H1 (cell line): ENCODE measurements around the gene CHMP4B. TPM values are rescaled to one million over a fixed set of nuclear protein-coding genes. Genes with fewer than 3 reads are reported as not detected.

Source experiments
- CTCF ChIA-PET: fragments of 300-600 bp; sonication (Branson Sonifier 250); formaldehyde crosslinking; loops from one replicate; lab custom pipeline; 2021; ENCODE audit not compliant: partially characterized antibody; lab: Charles Lee
- POLR2A ChIA-PET: fragments of 300-600 bp; sonication (Branson Sonifier 250); formaldehyde crosslinking; loops from one replicate; lab custom pipeline; 2021; ENCODE audit warnings: inconsistent platforms; ENCODE audit not compliant: partially characterized antibody; lab: Charles Lee
- DNase-seq, 2 experiments: peaks; one replicate each; pipeline versions ENCODE4 v3.0.0 to v3.0.0-alpha.2; 2010 to 2022; ENCODE audit warnings: low spot score in 2 of 2, low read depth in 1 of 2, mixed read lengths in 1 of 2
- FAIRE-seq: peaks from 2 replicates; lab custom pipeline; 2011; peaks lifted over from hg19 to GRCh38; lab: Jason Lieb, UNC
- H2AFZ ChIP-seq: 2 replicates; pipeline ENCODE4 v1.8.1; 2012; ENCODE audit warnings: low read length, inconsistent platforms
- H2AK5ac ChIP-seq: 2 replicates; pipeline ENCODE4 v1.6.1; 2013; ENCODE audit warnings: low read depth, low read length
- H2BK120ac ChIP-seq: replicated peaks from 2 replicates; pipeline ENCODE3; 2013; ENCODE audit warnings: low read depth, low read length, inconsistent platforms
- H2BK12ac ChIP-seq: 2 replicates; pipeline ENCODE4 v1.6.1; 2013; ENCODE audit warnings: low read depth, low read length
- H2BK15ac ChIP-seq: 2 replicates; pipeline ENCODE4 v1.6.1; 2013; ENCODE audit warnings: low read length
- H2BK20ac ChIP-seq: 2 replicates; pipeline ENCODE4 v1.6.1; 2013; ENCODE audit warnings: low read length
- H2BK5ac ChIP-seq: 2 replicates; pipeline ENCODE4 v1.6.1; 2013; ENCODE audit warnings: low read depth, low read length
- H3K14ac ChIP-seq: 2 replicates; pipeline ENCODE4 v1.6.1; 2013; ENCODE audit warnings: inconsistent platforms; ENCODE audit not compliant: insufficient read length
- H3K18ac ChIP-seq: 2 replicates; pipeline ENCODE4 v1.6.1; 2013; ENCODE audit warnings: low read length; ENCODE audit errors: extremely low read depth
- H3K23ac ChIP-seq: 2 replicates; pipeline ENCODE4 v1.6.1; 2013; ENCODE audit warnings: inconsistent platforms; ENCODE audit not compliant: insufficient read length
- H3K23me2 ChIP-seq: 2 replicates; pipeline ENCODE4 v1.6.1; 2013; ENCODE audit warnings: low read depth, low read length
- H3K27ac ChIP-seq: 2 replicates; pipeline ENCODE4 v1.6.1; 2011; ENCODE audit warnings: low read depth, low read length, inconsistent platforms
- H3K27me3 ChIP-seq, 4 experiments: replicated peaks in 1 of 4; 1 replicate in 1 of 4; 2 replicates in 3 of 4; pipeline versions ENCODE4 v1.6.1 to v1.8.1; 2011 to 2013; ENCODE audit warnings: low read length in 3 of 4, mild to moderate bottlenecking in 3 of 4, inconsistent platforms in 2 of 4, mixed read lengths in 2 of 4, moderate library complexity in 1 of 4; ENCODE audit not compliant: control insufficient read depth in 3 of 4, insufficient read depth in 3 of 4; ENCODE audit errors: extremely low read depth in 1 of 4
- H3K36me3 ChIP-seq, 4 experiments: 2 replicates each; pipeline versions ENCODE4 v1.6.1 to v1.8.1; 2011 to 2013; ENCODE audit warnings: mild to moderate bottlenecking in 4 of 4, low read length in 3 of 4, moderate library complexity in 2 of 4, control low read depth in 1 of 4, inconsistent platforms in 1 of 4; ENCODE audit not compliant: insufficient read depth in 4 of 4, control insufficient read depth in 2 of 4
- H3K4ac ChIP-seq: replicated peaks from 2 replicates; pipeline ENCODE3; 2013; ENCODE audit warnings: low read length, low read depth, mixed read lengths, inconsistent platforms; ENCODE audit not compliant: insufficient read length
- H3K4me1 ChIP-seq, 4 experiments: replicated peaks in 1 of 4; 1 replicate in 1 of 4; 2 replicates in 3 of 4; pipeline versions ENCODE4 v1.6.1 to v1.8.1; 2011 to 2013; ENCODE audit warnings: low read length in 3 of 4, inconsistent platforms in 2 of 4, mixed read lengths in 1 of 4; ENCODE audit not compliant: insufficient read depth in 4 of 4, control insufficient read depth in 3 of 4
- H3K4me2 ChIP-seq, 2 experiments: 2 replicates each; pipeline versions ENCODE4 v1.6.1 to v1.8.1; 2011 to 2013; ENCODE audit warnings: low read depth in 2 of 2, low read length in 2 of 2, control low read depth in 1 of 2, inconsistent platforms in 1 of 2, mild to moderate bottlenecking in 1 of 2; ENCODE audit not compliant: insufficient read depth in 1 of 2
- H3K4me3 ChIP-seq, 4 experiments: fragments of 200-600, 300-600 bp in 1 of 4; sonication (generic), shearing (Covaris generic), sonication (Bioruptor Twin) in 1 of 4; 2 replicates each; pipeline versions ENCODE4 v1.5.1 to v1.8.1; 2011 to 2016; ENCODE audit warnings: low read length in 4 of 4, low read depth in 3 of 4, control low read depth in 2 of 4, inconsistent platforms in 2 of 4, mild to moderate bottlenecking in 2 of 4, mixed read lengths in 1 of 4, moderate library complexity in 1 of 4; ENCODE audit not compliant: insufficient read depth in 2 of 4; ENCODE audit errors: extremely low read depth in 1 of 4
- H3K56ac ChIP-seq: replicated peaks from 2 replicates; pipeline ENCODE3; 2013; ENCODE audit warnings: low read depth, mild to moderate bottlenecking, mixed read lengths, low read length, inconsistent platforms; ENCODE audit not compliant: insufficient read length
- H3K79me1 ChIP-seq: 2 replicates; pipeline ENCODE4 v1.6.1; 2013; ENCODE audit warnings: low read depth, low read length, control low read depth
- H3K79me2 ChIP-seq, 2 experiments: 2 replicates each; pipeline versions ENCODE4 v1.6.1 to v1.8.1; 2012 to 2013; ENCODE audit warnings: low read length in 2 of 2, mild to moderate bottlenecking in 2 of 2, inconsistent platforms in 1 of 2; ENCODE audit not compliant: insufficient read depth in 2 of 2, control insufficient read depth in 1 of 2
- H3K9ac ChIP-seq, 4 experiments: replicated peaks in 1 of 4; 1 replicate in 1 of 4; 2 replicates in 3 of 4; pipeline versions ENCODE4 v1.6.1 to v1.8.1; 2011 to 2013; ENCODE audit warnings: low read depth in 3 of 4, low read length in 3 of 4, control low read depth in 2 of 4, mild to moderate bottlenecking in 2 of 4, moderate library complexity in 2 of 4, inconsistent platforms in 1 of 4; ENCODE audit errors: extremely low read depth in 1 of 4
- H3K9me3 ChIP-seq, 2 experiments: 2 replicates each; pipeline versions ENCODE4 v1.6.1 to v1.8.1; 2012 to 2013; ENCODE audit warnings: mild to moderate bottlenecking in 2 of 2, moderate library complexity in 2 of 2, control low read depth in 1 of 2, inconsistent platforms in 1 of 2, low read depth in 1 of 2, low read length in 1 of 2, mixed read lengths in 1 of 2; ENCODE audit not compliant: insufficient read depth in 2 of 2
- H4K20me1 ChIP-seq, 2 experiments: replicated peaks in 1 of 2; 2 replicates each; pipeline versions ENCODE3 to v1.8.1; 2011 to 2013; ENCODE audit warnings: inconsistent platforms in 2 of 2, low read length in 2 of 2, mild to moderate bottlenecking in 1 of 2; ENCODE audit not compliant: insufficient read depth in 2 of 2, control insufficient read depth in 1 of 2
- H4K5ac ChIP-seq: 2 replicates; pipeline ENCODE4 v1.6.1; 2013; ENCODE audit warnings: low read length, low read depth, mixed read lengths, inconsistent platforms; ENCODE audit not compliant: insufficient read length
- H4K8ac ChIP-seq: 2 replicates; pipeline ENCODE4 v1.8.0; 2013; ENCODE audit warnings: mild to moderate bottlenecking, moderate library complexity, low read length, inconsistent platforms; ENCODE audit not compliant: insufficient read depth; ENCODE audit errors: extremely low read depth
- H4K91ac ChIP-seq: replicated peaks from 2 replicates; pipeline ENCODE3; 2013; ENCODE audit warnings: low read length, mixed read lengths, inconsistent platforms; ENCODE audit not compliant: insufficient read length
- CEBPB ChIP-seq: IDR thresholded peaks from 2 replicates; pipeline ENCODE4 v1.6.1; 2012; ENCODE audit warnings: low read depth, low read length
- GABPA ChIP-seq: IDR thresholded peaks from 2 replicates; pipeline ENCODE4 v1.6.1; 2011; ENCODE audit warnings: mild to moderate bottlenecking, low read length, moderate library complexity, borderline replicate concordance; ENCODE audit not compliant: insufficient read depth
- GTF2F1 ChIP-seq: IDR thresholded peaks from 2 replicates; pipeline ENCODE4 v1.6.1; 2012; ENCODE audit warnings: low read depth, low read length, improper control_type of control experiment, borderline replicate concordance
- HDAC6 ChIP-seq: IDR thresholded peaks from one replicate; pipeline ENCODE4 v1.7.1; 2012; ENCODE audit warnings: low read depth, mild to moderate bottlenecking, inconsistent platforms, low read length, moderate library complexity
- RXRA ChIP-seq: IDR thresholded peaks from 2 replicates; pipeline ENCODE4 v1.6.1; 2011; ENCODE audit warnings: low read depth, mild to moderate bottlenecking, low read length, moderate library complexity; ENCODE audit not compliant: insufficient read depth
- SAP30 ChIP-seq: fragments of 300-600 bp; sonication (generic); IDR thresholded peaks from 2 replicates; pipeline ENCODE4 v1.7.1; 2012; ENCODE audit warnings: low read length, moderate library complexity, mild to moderate bottlenecking, inconsistent platforms; ENCODE audit not compliant: insufficient read depth, insufficient replicate concordance
- SIRT6 ChIP-seq: IDR thresholded peaks from one replicate; pipeline ENCODE4 v1.7.1; 2012; ENCODE audit warnings: low read length, inconsistent platforms
- SP1 ChIP-seq: IDR thresholded peaks from 2 replicates; pipeline ENCODE4 v1.6.1; 2011; ENCODE audit warnings: low read depth, low read length
- ZNF274 ChIP-seq: IDR thresholded peaks from 2 replicates; pipeline ENCODE4 v1.7.0; 2012; ENCODE audit warnings: low read length, borderline replicate concordance; ENCODE audit errors: extremely low read depth
- WGBS, 2 experiments: shearing (Covaris generic) in 1 of 2; methylation state at CpG; one replicate each; pipeline versions ENCODE4 v1.1.6 to v1.1.7; 2013 to 2015; ENCODE audit warnings: low lambda C conversion rate in 2 of 2, mixed read lengths in 2 of 2, inconsistent platforms in 1 of 2, low coverage in 1 of 2, missing lambda C conversion rate in 1 of 2; ENCODE audit not compliant: insufficient replicate concordance in 2 of 2, insufficient coverage in 1 of 2, insufficient read length in 1 of 2; ENCODE audit errors: extremely low coverage in 1 of 2, missing lambda C conversion rate in 1 of 2; 5-methylcytosine and 5-hydroxymethylcytosine counted together
- polyA plus RNA-seq, 7 experiments: library from polyadenylated mRNA; depleted of rRNA in 3 of 7; stranded (reverse) in 5 of 7; unstranded in 2 of 7; fragments of >200 nt in 5 of 7; fragments of 200-250 nt in 2 of 7; gene quantifications; 1 replicate in 5 of 7; 2 replicates in 1 of 7; 4 replicates in 1 of 7; pipeline versions ENCODE4 v1.2.1 to v1.2.3, GENCODE V29; 2011 to 2013; ENCODE audit warnings: missing spikeins in 2 of 7, mixed read lengths in 2 of 7
- total RNA-seq: library from RNA; stranded (reverse); fragmentation: NEBNext Ultra II Directional; extraction: Animal tissue kit (Norgen Biotek cat#: 25700); gene quantifications from 2 replicates; pipeline ENCODE4 v1.2.1, GENCODE V29; 2021
- TF ChIP-seq, protein P1 (sequence below): IDR thresholded peaks from 2 replicates; pipeline ENCODE4 v1.6.1; 2012; ENCODE audit warnings: inconsistent platforms
- TF ChIP-seq, protein P2 (sequence below), 3 experiments: IDR thresholded peaks; 1 replicate in 2 of 3; 2 replicates in 1 of 3; pipeline versions ENCODE4 v1.5.1 to v1.6.1; 2011; ENCODE audit warnings: low read length in 3 of 3, mild to moderate bottlenecking in 3 of 3, inconsistent platforms in 2 of 3, low read depth in 1 of 3, moderate library complexity in 1 of 3; ENCODE audit not compliant: insufficient read depth in 1 of 3; ENCODE audit errors: control extremely low read depth in 1 of 3

Gene CHMP4B
- total and polyA plus RNA-seq, 2 of the 8 experiments (the other 6 are each of a cell fraction or from before 2014, with no cell fraction given) = 38.6 to 66.3 TPM

DNA sequence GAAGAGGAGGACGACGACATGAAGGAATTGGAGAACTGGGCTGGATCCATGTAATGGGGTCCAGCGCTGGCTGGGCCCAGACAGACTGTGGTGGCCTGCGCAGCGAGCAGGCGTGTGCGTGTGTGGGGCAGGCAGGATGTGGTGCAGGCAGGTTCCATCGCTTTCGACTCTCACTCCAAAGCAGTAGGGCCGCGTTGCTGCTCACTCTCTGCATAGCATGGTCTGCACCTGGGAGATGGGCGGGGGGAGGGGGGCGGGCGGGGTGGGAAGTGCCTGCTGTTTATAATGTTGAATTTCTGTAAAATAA is 42.3 kb downstream of the CHMP4B start:
- POLR2A ChIA-PET = no interaction called here

More for the DNA sequence above, 42.3 kb downstream of the CHMP4B start:
- no peak overlapping the region for H4K91ac ChIP-seq
- H2AK5ac ChIP-seq = no peak overlapping the region
- no peak overlapping the region for H3K4me3 ChIP-seq
- no peaks in the 10 kb centered on the region for H3K27me3 ChIP-seq
- no peak overlapping the region for H3K56ac ChIP-seq
- no peak overlapping the region for H3K9ac ChIP-seq
- no peak overlapping the region for H3K4me2 ChIP-seq
- no peak for FAIRE-seq
- no peak overlapping the region for H2AFZ ChIP-seq
- 94% methylated on average over 11 of the region's 14 CpGs; no CpG with 5 or more reads in 1 of the 2 experiments for WGBS, 2 experiments
- H2BK20ac ChIP-seq = no peak overlapping the region
- H4K20me1 ChIP-seq = no peaks in the 10 kb centered on the region
- no peak overlapping the region for H4K8ac ChIP-seq
- H3K79me1 ChIP-seq = no peaks in the 10 kb centered on the region; the same call in 1 of the 2 replicates
- H3K79me2 ChIP-seq = peaks cover 0 to 3% of the 10 kb centered on the region in 2 experiments; a peak in 1 of 4 replicates
- no peak overlapping the region for H3K27ac ChIP-seq
- no peak overlapping the region for H2BK12ac ChIP-seq
- no peak for DNase-seq
- H3K23ac ChIP-seq = no peak overlapping the region
- CTCF ChIA-PET = interaction anchor here (0.6 kb wide), 1 partner anchor 167 kb away, joined by 4 read pairs; no protein-coding TSS in a partner anchor
- no peak overlapping the region for H2BK120ac ChIP-seq
- no peaks in the 10 kb centered on the region for H3K4me1 ChIP-seq
- H3K23me2 ChIP-seq = no peaks in the 10 kb centered on the region
- peaks cover 5 to 30% (median 17%) of the 10 kb centered on the region in 4 experiments; a peak in 7 of 8 replicates for H3K36me3 ChIP-seq
- TF ChIP-seq, protein P1, sequence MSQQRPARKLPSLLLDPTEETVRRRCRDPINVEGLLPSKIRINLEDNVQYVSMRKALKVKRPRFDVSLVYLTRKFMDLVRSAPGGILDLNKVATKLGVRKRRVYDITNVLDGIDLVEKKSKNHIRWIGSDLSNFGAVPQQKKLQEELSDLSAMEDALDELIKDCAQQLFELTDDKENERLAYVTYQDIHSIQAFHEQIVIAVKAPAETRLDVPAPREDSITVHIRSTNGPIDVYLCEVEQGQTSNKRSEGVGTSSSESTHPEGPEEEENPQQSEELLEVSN = no peak
- TF ChIP-seq HDAC6 (no peak), GTF2F1 (no peak), ZNF274 (no peak), SAP30 (no peak), GABPA (no peak), CEBPB (no peak), SP1 (no peak), SIRT6 (no peak), RXRA (no peak)
- TF ChIP-seq, protein P2, sequence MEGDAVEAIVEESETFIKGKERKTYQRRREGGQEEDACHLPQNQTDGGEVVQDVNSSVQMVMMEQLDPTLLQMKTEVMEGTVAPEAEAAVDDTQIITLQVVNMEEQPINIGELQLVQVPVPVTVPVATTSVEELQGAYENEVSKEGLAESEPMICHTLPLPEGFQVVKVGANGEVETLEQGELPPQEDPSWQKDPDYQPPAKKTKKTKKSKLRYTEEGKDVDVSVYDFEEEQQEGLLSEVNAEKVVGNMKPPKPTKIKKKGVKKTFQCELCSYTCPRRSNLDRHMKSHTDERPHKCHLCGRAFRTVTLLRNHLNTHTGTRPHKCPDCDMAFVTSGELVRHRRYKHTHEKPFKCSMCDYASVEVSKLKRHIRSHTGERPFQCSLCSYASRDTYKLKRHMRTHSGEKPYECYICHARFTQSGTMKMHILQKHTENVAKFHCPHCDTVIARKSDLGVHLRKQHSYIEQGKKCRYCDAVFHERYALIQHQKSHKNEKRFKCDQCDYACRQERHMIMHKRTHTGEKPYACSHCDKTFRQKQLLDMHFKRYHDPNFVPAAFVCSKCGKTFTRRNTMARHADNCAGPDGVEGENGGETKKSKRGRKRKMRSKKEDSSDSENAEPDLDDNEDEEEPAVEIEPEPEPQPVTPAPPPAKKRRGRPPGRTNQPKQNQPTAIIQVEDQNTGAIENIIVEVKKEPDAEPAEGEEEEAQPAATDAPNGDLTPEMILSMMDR (IDR thresholded peaks at IDR 0.05; ENCODE audit: control extremely low read depth in 1 of 3, insufficient read depth in 1 of 3, low read depth in 1 of 3, low read length in 3 of 3) = no peak
- no peak overlapping the region for H3K14ac ChIP-seq
- H4K5ac ChIP-seq = no peak overlapping the region
- no peak overlapping the region for H2BK15ac ChIP-seq
- no peak overlapping the region for H3K4ac ChIP-seq
- no peak overlapping the region for H2BK5ac ChIP-seq
- no peak overlapping the region for H3K18ac ChIP-seq
- H3K9me3 ChIP-seq = no peaks in the 10 kb centered on the region
